Duodenal mucosa (tissue), 2 donors: ENCODE data around the gene PTGER3.

Experiments used
- H3K27ac ChIP-seq: one replicate; pipeline ENCODE4 v1.7.0; 2013; ENCODE audit warnings: low read depth, low read length
- H3K27me3 ChIP-seq, 2 donors: one replicate each; pipeline ENCODE4 v1.7.0; 2013; ENCODE audit warnings: low read length in 2 of 2, control low read depth in 1 of 2; ENCODE audit not compliant: insufficient read depth in 2 of 2, control insufficient read depth in 1 of 2
- H3K36me3 ChIP-seq, 2 donors: one replicate each; pipeline ENCODE4 v1.7.0; 2013; ENCODE audit warnings: low read length in 2 of 2, control low read depth in 1 of 2; ENCODE audit not compliant: insufficient read depth in 2 of 2, control insufficient read depth in 1 of 2
- H3K4me1 ChIP-seq, 2 donors: one replicate each; pipeline ENCODE4 v1.7.0; 2013; ENCODE audit warnings: low read length in 2 of 2, control low read depth in 1 of 2; ENCODE audit not compliant: insufficient read depth in 2 of 2, control insufficient read depth in 1 of 2
- H3K4me3 ChIP-seq, 2 donors: one replicate each; pipeline ENCODE4 v1.7.0; 2013; ENCODE audit warnings: low read length in 2 of 2, low read depth in 1 of 2
- H3K9ac ChIP-seq, 2 donors: one replicate each; pipeline ENCODE4 v1.7.0; 2013; ENCODE audit warnings: low read length in 2 of 2, low read depth in 1 of 2
- H3K9me3 ChIP-seq, 2 donors: one replicate each; pipeline ENCODE4 v1.7.0; 2013; ENCODE audit warnings: low read length in 2 of 2, control low read depth in 1 of 2; ENCODE audit not compliant: control insufficient read depth in 1 of 2

PTGER3 gene

DNA sequence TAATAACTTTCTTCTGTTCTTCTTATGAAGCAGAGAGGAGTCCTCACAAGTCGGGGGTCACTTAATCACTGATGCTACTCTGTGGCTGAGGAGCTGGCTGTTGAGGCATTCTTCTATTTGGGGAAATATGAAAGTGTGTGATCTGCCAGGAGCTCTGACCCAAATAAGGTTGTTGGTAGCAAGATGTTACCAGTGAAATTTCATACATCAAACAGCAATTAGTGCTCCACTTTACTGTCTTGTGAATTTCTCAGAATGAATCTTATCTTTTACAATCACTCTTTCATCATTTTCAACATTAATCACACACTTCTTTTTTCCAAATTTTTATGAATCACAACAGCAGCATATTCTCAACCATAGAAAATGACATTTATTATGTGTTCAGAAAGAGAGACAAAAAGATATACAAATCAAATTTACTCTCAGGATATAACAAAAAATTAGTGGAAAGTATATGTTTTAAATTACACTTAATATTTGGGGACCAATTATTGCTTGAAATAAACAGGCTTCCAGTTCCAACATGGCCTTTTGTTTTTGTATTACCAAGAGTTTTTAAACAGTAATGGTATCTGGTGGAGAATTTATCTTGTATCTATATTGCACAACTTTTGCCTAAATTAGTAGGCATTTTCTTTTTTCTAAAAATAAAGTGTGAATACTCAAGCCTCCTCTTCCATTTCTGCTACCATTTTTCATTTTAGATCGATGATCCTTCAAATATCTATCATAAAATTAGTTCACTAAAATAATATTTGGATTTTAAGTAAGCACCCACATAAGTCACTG, 9.6 kb downstream of the PTGER3 start:
- no peaks in the 10 kb centered on the region for H3K9me3 ChIP-seq
- no peak overlapping the region for H3K4me3 ChIP-seq
- H3K36me3 ChIP-seq, result no peaks in the 10 kb centered on the region
- H3K4me1 ChIP-seq, result no peaks in the 10 kb centered on the region
- no peak overlapping the region for H3K27ac ChIP-seq
- H3K9ac ChIP-seq, result no peak overlapping the region
- H3K27me3 ChIP-seq, result peaks cover 3 to 5% of the 10 kb centered on the region in 2 donors

DNA sequence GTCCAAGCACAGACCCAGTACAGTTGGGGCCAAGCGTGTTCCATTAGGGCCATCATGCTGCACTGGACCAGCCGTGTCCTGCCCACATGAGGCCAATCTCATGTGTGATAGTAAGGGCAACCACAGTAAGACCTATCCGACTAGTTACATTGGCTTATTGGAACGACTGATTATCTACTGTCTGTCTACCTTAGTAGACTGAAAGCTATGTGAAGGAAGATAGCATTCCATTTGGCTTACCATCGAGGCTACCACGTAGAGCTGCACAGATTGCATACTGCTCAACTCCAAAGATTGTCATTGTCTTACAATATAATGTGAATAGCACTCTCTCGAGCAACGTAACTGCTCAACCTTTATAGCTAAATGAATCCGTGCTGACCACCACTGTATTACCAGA, 10.6 kb downstream of the PTGER3 start:
- no peaks in the 10 kb centered on the region for H3K9me3 ChIP-seq
- H3K36me3 ChIP-seq, result no peaks in the 10 kb centered on the region
- H3K4me3 ChIP-seq, result no peak overlapping the region
- H3K27me3 ChIP-seq, result peaks cover 3 to 5% of the 10 kb centered on the region in 2 donors
- H3K9ac ChIP-seq, result no peak overlapping the region
- H3K4me1 ChIP-seq, result no peaks in the 10 kb centered on the region
- no peak overlapping the region for H3K27ac ChIP-seq

DNA sequence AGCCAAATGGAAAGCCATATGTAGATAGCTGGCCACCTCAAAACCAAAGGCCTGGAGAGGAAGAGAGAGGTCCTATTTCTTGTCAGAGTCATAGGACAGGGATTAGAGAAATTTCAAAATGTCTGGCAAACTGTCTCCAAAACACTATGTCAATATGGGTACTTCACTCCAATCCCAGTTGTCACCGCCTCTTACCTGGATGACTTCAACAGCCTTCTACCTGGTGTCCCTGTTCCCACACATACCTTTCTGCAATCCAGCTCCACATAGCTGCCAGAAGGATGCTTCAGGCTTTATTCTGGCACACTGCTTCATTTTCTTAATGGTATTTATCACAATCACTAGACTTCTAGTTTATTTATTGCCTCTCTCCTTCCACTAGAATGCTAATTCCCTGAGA, 14.5 kb downstream of the PTGER3 start:
- no peaks in the 10 kb centered on the region for H3K4me1 ChIP-seq
- H3K4me3 ChIP-seq, result no peak overlapping the region
- H3K27me3 ChIP-seq, result peaks cover 0 to 5% of the 10 kb centered on the region in 2 donors
- H3K27ac ChIP-seq, result no peak overlapping the region
- H3K9me3 ChIP-seq, result no peaks in the 10 kb centered on the region
- H3K36me3 ChIP-seq, result no peaks in the 10 kb centered on the region
- no peak overlapping the region for H3K9ac ChIP-seq

DNA sequence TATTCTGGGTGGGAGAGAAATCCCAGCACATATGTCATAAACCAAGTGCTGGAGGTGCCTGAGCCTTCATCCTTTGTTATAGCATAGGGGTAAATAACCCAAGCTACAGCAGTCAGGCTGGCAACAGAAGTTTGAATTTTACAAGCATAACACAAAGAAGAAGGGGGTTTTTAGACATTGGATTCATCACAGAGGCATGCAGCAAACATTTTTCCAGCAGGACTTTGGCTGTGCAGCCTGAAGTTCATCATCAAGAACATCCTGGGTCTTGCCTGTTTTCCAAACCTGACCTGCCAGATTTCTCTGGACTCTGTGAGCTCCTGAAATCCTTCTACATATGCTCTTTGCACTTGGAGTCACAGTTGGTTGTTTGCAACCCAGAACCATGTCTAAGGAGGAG, 16.2 kb downstream of the PTGER3 start:
- Histone ChIP-seq H3K4me1 (no peaks in the 10 kb centered on the region), H3K36me3 (no peaks in the 10 kb centered on the region), H3K4me3 (no peak overlapping the region), H3K27ac (no peak overlapping the region), H3K9ac (no peak overlapping the region), H3K9me3 (no peaks in the 10 kb centered on the region), H3K27me3 (no peaks in the 10 kb centered on the region)

DNA sequence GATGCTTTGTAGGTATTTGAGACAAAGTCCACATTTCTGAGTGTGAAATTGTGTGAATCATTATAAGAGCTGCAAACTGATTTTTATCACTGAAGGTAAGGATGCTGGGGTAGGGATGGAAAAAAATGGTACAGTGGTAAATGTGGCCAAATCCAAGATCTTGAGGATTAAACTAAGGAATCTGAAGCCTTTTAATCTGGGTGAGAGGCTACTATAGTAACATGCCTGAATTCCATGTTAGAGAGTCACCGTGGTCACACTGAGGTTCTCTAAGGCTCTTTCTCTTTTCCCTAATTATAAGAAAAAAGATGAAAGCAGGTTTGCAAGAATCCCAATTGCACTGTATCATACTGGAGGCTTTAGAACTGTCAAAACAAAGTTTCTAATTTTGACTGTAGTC, 17.6 kb downstream of the PTGER3 start:
- Histone ChIP-seq H3K9me3 (no peaks in the 10 kb centered on the region), H3K27ac (no peak overlapping the region), H3K4me3 (no peak overlapping the region)

DNA sequence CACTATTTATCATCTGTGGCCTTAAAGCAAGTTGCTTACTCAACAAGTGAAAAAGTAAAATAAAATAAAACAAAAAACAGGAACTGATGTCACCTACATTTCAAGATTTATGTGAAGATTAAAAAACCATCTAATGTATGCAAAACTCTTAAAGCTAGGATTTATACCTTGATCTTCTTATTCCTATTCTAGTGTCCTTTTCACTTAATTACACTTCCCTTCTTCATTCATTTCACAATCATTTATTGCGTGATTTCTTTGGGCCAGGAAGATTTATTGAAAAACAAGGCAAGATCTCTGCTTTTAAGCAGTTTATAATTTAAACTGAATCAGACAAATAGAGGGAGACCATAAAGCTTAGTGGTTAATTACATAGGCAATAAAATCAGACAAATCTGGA, 18.6 kb downstream of the PTGER3 start:
- no peaks in the 10 kb centered on the region for H3K27me3 ChIP-seq
- H3K9ac ChIP-seq, result no peak overlapping the region
- H3K27ac ChIP-seq, result no peak overlapping the region
- no peaks in the 10 kb centered on the region for H3K9me3 ChIP-seq
- H3K4me1 ChIP-seq, result no peaks in the 10 kb centered on the region
- no peaks in the 10 kb centered on the region for H3K36me3 ChIP-seq
- no peak overlapping the region for H3K4me3 ChIP-seq

More for the DNA sequence above, 17.6 kb downstream of the PTGER3 start:
- Histone ChIP-seq H3K9ac (no peak overlapping the region), H3K27me3 (no peaks in the 10 kb centered on the region), H3K4me1 (no peaks in the 10 kb centered on the region), H3K36me3 (no peaks in the 10 kb centered on the region)

DNA sequence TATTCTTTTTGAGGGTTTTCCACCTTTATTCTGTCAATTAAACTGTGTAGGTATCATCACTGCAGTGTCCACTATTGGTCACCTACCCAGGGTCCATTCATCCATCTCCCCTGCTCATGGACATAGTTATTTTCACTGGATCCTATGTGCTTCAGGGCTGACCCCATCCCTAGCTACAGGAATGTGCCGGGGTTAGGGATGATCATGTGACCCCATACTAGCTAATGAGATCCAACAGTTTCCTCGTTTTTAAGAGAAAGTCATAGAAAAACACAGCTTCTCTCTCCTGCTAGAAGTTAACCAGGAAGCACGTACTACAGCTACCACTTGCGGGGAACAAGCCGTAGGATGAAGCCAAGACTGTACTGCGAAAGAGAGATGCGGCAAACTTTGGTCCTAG, 19.6 kb downstream of the PTGER3 start:
- H3K9me3 ChIP-seq, result no peaks in the 10 kb centered on the region
- no peak overlapping the region for H3K9ac ChIP-seq
- no peaks in the 10 kb centered on the region for H3K4me1 ChIP-seq
- no peak overlapping the region for H3K27ac ChIP-seq
- H3K36me3 ChIP-seq, result no peaks in the 10 kb centered on the region
- no peak overlapping the region for H3K4me3 ChIP-seq
- H3K27me3 ChIP-seq, result no peaks in the 10 kb centered on the region

DNA sequence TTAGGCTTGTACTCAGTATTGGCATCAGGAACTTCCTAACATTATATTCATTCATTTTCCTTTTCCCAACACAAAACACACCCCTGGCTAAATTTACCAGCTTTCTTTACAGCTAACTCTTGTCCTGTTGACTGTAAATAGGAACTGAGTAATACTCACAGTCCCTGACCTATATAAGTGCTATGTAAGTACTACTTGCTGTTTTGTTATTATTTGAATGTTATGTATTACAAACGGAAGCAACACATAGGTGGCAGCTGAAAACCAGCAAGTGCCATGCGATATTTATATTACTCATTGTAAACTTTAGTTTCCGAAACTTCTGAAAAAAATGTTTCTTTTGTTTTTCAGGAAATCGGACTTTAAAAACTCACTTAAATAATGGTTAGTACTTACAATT, 21.5 kb downstream of the PTGER3 start:
- Histone ChIP-seq H3K9me3 (no peaks in the 10 kb centered on the region), H3K4me3 (no peak overlapping the region), H3K36me3 (no peaks in the 10 kb centered on the region), H3K27me3 (no peaks in the 10 kb centered on the region), H3K9ac (no peak overlapping the region), H3K27ac (no peak overlapping the region), H3K4me1 (no peaks in the 10 kb centered on the region)

DNA sequence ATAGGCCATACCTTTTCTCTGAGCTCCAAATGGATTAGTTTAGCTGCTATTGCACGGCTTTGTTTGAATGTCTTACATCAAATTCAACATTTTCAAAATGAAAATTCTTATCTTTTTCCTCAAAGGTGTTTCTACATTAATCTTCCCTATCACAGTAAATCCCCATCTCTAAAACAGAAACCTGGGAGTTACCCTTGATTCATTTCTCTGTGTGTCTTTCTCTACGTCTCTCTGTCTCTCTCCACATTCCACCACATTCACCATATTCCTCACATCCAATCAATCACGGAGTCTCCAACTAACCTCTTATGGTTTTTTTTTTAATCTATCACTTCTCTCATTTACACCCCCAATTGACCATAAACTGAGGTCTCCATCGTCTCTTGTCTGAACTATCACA, 24.1 kb downstream of the PTGER3 start:
- no peaks in the 10 kb centered on the region for H3K27me3 ChIP-seq
- H3K4me3 ChIP-seq, result no peak overlapping the region
- H3K9me3 ChIP-seq, result no peaks in the 10 kb centered on the region
- no peaks in the 10 kb centered on the region for H3K4me1 ChIP-seq
- H3K9ac ChIP-seq, result no peak overlapping the region
- no peak overlapping the region for H3K27ac ChIP-seq
- no peaks in the 10 kb centered on the region for H3K36me3 ChIP-seq

DNA sequence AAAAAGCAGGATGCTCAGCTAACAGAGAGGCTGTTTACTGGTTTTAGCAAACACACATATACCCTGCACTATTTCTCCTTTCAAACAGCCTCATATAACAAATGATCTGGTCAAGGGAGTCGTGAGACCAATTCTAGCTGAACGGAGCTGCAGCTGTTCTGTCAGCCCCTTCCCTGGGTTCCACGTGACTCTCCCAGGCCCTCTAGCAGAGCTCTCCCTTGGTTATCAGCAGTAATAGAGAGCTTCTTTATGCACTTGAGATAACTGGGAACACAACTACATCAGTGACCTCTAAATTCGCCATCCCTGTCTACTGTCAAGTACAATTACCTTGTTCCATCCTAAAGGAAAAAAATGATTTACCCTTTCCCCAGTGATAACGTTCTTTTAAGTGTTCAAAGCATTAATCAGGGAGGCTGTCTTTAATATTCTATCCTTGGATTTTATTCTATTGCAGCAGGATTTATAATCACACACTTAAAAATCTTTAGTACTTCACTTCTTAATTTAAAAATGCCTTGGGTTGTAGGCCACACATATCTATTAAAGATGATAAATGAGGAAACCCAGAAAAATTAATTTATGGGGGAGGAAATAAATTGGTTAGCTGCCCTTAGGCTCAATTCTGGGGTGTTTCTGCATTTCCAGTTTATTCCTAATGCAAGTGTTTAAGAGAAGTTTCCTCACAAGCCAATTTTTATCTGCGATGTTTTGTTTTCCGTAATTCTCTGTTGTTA, 28.2 kb downstream of the PTGER3 start:
- Histone ChIP-seq H3K9ac (no peak overlapping the region), H3K27ac (no peak overlapping the region)

More for the DNA sequence above, 28.2 kb downstream of the PTGER3 start:
- no peaks in the 10 kb centered on the region for H3K4me1 ChIP-seq
- H3K9me3 ChIP-seq, result no peaks in the 10 kb centered on the region
- H3K36me3 ChIP-seq, result no peaks in the 10 kb centered on the region
- H3K27me3 ChIP-seq, result no peaks in the 10 kb centered on the region
- H3K4me3 ChIP-seq, result no peak overlapping the region
